ENCODE measurements around the gene ADAM8.
"Not testable (repeated sequence)": the region's sequence is repeated elsewhere in the genome, so short reads cannot be mapped to it uniquely, and the experiment has no call there.

Gene ADAM8

GRCh38 chr10:133276435-133277201 lies at the start of gene ADAM8:
Gene ADAM8, minus strand, starts transcription at chr10:133276868. Its CDS starts 51 bp downstream, at chr10:133276817.
- DNase-seq: peak; percentile 88

- no peak for DNase-seq
These were observed 49.5 kb upstream of the ADAM8 start for GRCh38 chr10:133326223-133326551.

GRCh38 chr10:133325440-133326222 lies 49.0 kb upstream of the ADAM8 start:
- peak; percentile 46 for DNase-seq

- DNase-seq: no peak
These were observed 48.2 kb upstream of the ADAM8 start for GRCh38 chr10:133324857-133325260.

GRCh38 chr10:133324198-133324792 lies 47.6 kb upstream of the ADAM8 start:
- peak; percentile 71 for DNase-seq

- DNase-seq: not testable (repeated sequence)
These were observed 45.5 kb upstream of the ADAM8 start for GRCh38 chr10:133322064-133322709.

GRCh38 chr10:133320852-133321422 lies 44.3 kb upstream of the ADAM8 start:
- not testable (repeated sequence) for DNase-seq

GRCh38 chr10:133318494-133319127 lies 41.9 kb upstream of the ADAM8 start:
- DNase-seq: peak; percentile 80

- DNase-seq: no peak
These were observed 40.1 kb upstream of the ADAM8 start for GRCh38 chr10:133316732-133317131.

- DNase-seq: no peak
These were observed 39.6 kb upstream of the ADAM8 start for GRCh38 chr10:133316266-133316665.

- DNase-seq: no peak
These were observed 39.2 kb upstream of the ADAM8 start for GRCh38 chr10:133315847-133316246.

GRCh38 chr10:133314911-133315310 lies 38.2 kb upstream of the ADAM8 start:
- no peak for DNase-seq

GRCh38 chr10:133313192-133313591 lies 36.5 kb upstream of the ADAM8 start:
- DNase-seq: no peak

GRCh38 chr10:133312769-133313145 lies 36.1 kb upstream of the ADAM8 start:
- no peak for DNase-seq

- DNase-seq: no peak
These were observed 35.5 kb upstream of the ADAM8 start for GRCh38 chr10:133312016-133312768.

GRCh38 chr10:133311570-133311969 lies 34.9 kb upstream of the ADAM8 start:
- no peak for DNase-seq

- DNase-seq: no peak
These were observed 34.1 kb upstream of the ADAM8 start for GRCh38 chr10:133310789-133311188.

GRCh38 chr10:133310399-133310755 lies 33.7 kb upstream of the ADAM8 start:
- DNase-seq: no peak

- DNase-seq: no peak
These were observed 33.2 kb upstream of the ADAM8 start for GRCh38 chr10:133309720-133310398.

- DNase-seq: peak; percentile 93
These were observed 32.5 kb upstream of the ADAM8 start for GRCh38 chr10:133309100-133309719.
